SK-MEL-5 (cell line): ENCODE measurements around the gene ALPL. TPM values are rescaled to one million over a fixed set of nuclear protein-coding genes. Genes with fewer than 3 reads are reported as not detected.
A peak's percentile ranks its signal among the peaks of the same experiment; 100 is the strongest.

Source experiments
- DNase-seq: peaks from one replicate; pipeline ENCODE4 v3.0.0-alpha.2; 2016; ENCODE audit warnings: low read depth, low spot score
- in situ Hi-C: cut with HindIII; loops from 2 replicates; pipeline ENCODE4 v1.10.0; 2016; ENCODE audit warnings: low sequenced_read_pairs, high pct_unique_total_duplicates, low pct_unique_long_range_greater_than_20kb
- total RNA-seq: library from RNA; depleted of rRNA; stranded (reverse); fragments of >200 nt; shearing (Covaris generic); gene quantifications from 2 replicates; pipeline ENCODE4 v1.2.3, GENCODE V29; 2014

Gene ALPL
- total RNA-seq, 1 experiment from 2014 or later = 0.50 TPM

DNA sequence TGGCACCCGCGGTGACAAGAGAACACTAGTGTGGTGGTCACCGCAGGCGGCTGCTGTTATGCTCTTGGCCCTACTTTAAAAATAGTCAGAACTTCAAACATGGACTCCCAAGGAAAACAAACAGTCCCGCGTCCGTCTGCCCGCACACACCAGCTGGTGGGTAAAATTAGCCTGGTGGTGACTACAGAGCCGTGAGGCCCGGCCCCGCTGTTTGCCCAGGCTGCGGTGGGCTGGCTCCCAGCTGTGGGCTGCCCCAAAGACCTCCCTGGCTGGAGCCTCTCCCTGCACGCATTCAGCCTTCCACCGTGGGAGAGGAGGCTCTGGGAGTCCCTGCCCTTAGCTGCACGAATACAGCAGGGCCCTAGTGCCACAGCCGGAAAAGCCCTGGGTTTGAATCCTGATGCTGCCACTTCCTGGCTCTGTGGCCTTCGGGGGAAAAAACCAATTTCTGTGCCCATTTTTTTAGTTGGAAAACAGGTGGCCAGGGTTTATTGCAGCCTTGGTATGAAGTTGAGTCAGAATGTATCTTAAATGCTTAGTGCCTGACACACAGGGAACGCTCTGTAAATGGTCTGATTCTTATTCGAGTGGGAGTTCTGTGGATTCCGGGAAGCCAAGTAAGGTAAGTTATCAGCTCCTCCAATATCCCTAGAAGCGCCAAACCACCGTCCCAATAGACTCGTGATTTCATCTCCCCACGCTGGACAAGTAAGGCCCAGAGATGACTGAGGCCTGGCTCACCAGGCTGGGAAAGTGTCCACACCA, 58.2 kb downstream of the ALPL start:
- no peak for DNase-seq
- in situ Hi-C loops = no loop called here

DNA sequence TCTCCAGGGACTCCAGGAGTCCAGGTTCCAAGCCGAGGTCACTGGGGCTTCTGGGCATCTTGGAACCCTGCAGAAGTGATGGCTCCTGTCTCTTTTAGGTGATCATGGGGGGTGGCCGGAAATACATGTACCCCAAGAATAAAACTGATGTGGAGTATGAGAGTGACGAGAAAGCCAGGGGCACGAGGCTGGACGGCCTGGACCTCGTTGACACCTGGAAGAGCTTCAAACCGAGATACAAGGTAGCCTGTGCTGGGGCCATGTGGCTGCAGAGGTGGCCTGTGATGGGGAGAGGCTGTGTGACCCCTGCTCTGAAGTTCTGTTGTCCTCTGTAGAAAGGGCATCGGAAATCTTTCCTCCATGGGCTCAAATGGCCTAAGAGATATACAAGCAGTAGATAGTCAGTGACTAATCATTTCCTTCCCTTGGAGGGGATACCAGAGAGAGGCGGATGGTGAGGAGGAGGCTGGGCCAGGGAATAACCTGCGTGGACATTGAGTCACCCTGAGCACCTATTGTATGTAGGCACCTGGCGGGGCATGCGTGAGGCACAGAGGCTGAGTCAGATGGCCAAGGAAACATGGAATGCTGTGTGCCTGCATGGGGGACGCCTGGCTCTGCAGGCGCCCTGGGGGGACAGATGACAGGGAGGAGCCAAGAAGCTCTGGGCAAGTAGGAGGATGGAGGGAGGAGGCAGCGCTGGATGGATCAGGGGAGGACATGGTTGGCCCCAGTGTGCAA, 59.0 kb downstream of the ALPL start:
- no peak for DNase-seq
- in situ Hi-C loops = no loop called here

- in situ Hi-C loops = no loop called here
- no peak for DNase-seq
Observed at GRCh38 chr1:21568809-21569385, 59.7 kb downstream of the ALPL start.

GRCh38 chr1:21569820-21570527, 60.8 kb downstream of the ALPL start:
- DNase-seq = no peak
- in situ Hi-C loops = no loop called here

DNA sequence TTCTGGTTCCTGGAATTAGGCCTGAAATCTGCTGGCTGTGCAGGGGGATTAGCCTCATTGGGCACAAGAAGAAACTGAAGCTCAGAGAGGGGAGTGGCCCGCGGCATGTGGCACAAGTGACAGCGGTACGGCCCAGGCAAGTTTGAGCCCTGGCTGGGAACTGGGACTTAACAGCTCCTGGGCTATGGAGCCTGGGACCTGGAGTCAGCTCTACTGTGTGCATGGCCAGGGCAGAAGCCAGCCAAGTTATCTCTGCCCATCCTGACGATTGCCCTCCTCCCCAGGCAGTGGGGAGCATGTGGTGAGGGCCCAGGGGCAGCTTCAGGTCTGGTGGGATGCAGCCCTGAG, 61.3 kb downstream of the ALPL start:
- in situ Hi-C loops = no loop called here

DNA sequence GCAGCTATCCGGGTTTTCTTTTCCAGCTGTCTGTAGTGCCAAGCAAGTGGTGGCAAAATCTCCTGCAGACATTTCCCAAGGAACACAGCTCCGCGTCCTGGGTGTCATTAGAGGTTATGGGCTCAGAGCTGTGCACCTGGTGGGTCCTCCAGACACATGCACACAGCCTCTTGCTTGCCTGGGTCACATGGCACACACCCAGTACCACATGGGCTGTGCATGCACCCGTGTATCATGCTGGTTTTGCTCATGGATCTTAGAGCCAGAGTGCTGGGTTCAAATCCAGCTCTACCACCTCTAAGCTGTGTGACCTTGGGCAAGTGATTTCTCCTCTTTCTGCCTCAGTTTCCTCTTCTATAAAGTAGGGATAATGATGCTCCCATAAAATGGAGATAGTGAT, 61.7 kb downstream of the ALPL start:
- in situ Hi-C loops = no loop called here
- DNase-seq = no peak

More for the DNA sequence above, 61.3 kb downstream of the ALPL start:
- DNase-seq = no peak

DNA sequence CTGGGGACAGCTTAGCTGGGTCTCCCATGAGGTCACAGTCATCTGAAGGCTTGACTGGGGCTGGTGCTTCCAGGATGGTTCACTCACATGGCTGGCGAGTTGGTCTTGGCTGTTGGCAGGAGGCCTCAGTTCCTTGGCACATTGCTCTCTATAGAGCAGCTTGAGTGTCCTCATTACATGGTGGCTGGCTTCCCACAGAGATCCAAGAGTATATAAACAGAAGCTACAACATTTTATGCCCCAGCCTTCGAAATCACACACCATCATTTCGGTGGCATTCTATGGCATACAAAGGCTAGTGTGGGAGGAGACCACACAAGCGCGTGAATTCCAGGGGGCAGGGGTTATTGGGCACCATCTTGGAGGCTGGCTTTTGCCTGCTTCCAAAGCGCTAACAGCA, 63.0 kb downstream of the ALPL start:
- DNase-seq = no peak
- in situ Hi-C loops = no loop called here

GRCh38 chr1:21572735-21573277, 63.6 kb downstream of the ALPL start:
- in situ Hi-C loops = no loop called here
- DNase-seq = no peak

- in situ Hi-C loops = no loop called here
- no peak for DNase-seq
Observed at GRCh38 chr1:21573475-21573874, 64.3 kb downstream of the ALPL start.

DNA sequence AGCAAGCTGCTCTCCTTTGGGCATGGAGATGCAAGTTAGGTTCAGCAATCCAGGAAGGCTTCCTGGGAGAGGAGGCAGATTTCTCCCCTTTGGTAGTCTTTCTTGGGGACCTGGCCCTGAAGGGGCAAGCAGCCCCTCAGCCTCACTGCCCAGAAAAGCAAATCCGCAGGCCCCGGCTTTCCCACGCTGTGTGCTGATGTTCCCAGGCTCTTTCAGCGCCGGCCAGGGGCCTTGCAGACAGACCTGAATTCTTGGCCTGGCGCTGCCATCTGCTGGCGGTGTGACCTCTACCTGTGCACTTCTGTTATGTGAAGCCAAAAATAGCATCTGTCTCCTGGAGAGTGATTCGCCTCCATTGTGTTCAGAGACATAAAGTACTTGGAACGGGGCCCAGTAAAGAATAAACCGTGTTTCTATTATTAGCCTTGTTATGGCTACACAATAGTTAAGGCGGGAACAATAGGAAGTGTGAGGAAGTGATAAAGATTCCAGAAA, 64.8 kb downstream of the ALPL start:
- in situ Hi-C loops = no loop called here
- peak; percentile 52 for DNase-seq

- no peak for DNase-seq
- in situ Hi-C loops = no loop called here
Observed at GRCh38 chr1:21574466-21575151, 65.4 kb downstream of the ALPL start.

- in situ Hi-C loops = no loop called here
- DNase-seq = no peak
Observed at GRCh38 chr1:21575351-21575942, 66.2 kb downstream of the ALPL start.

DNA sequence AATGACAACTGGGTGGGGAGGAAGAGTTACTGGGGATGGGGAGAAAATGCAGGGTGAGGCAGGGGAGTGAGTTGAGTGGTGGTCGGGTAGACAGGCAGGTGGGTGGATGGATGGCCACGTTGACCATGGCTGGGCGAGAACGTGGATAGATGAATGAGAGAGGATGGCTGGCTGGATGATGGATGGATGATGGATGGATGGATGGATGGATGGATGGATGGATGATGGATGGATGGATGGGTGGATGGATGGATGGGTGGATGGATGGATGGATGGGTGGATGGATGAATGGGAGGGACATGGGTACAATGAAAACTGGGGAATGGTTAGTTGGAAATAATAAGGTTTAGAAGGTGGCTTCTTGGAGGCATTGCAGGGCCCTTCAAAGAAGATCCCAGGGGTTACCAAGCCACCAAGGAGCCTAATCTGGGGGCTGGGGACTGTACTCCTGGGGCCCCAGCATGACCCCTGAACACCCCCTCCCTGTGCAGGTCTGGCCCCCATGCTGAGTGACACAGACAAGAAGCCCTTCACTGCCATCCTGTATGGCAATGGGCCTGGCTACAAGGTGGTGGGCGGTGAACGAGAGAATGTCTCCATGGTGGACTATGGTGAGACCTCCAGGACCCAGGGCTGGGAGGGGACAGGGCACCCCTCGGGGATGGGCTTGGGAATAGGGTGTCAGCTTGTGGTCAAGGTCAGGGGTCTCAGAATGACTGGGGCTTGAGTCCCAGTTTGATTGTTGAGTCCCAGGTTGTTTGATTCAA, 67.0 kb downstream of the ALPL start:
- no peak for DNase-seq
- in situ Hi-C loops = no loop called here

GRCh38 chr1:21576798-21577187, 67.6 kb downstream of the ALPL start:
- no peak for DNase-seq
- in situ Hi-C loops = no loop called here

DNA sequence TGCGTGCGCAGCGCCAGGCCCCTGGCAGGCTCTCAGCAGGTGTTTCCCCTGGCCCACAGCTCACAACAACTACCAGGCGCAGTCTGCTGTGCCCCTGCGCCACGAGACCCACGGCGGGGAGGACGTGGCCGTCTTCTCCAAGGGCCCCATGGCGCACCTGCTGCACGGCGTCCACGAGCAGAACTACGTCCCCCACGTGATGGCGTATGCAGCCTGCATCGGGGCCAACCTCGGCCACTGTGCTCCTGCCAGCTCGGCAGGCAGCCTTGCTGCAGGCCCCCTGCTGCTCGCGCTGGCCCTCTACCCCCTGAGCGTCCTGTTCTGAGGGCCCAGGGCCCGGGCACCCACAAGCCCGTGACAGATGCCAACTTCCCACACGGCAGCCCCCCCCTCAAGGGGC, 68.1 kb downstream of the ALPL start:
- no peak for DNase-seq
- in situ Hi-C loops = no loop called here

DNA sequence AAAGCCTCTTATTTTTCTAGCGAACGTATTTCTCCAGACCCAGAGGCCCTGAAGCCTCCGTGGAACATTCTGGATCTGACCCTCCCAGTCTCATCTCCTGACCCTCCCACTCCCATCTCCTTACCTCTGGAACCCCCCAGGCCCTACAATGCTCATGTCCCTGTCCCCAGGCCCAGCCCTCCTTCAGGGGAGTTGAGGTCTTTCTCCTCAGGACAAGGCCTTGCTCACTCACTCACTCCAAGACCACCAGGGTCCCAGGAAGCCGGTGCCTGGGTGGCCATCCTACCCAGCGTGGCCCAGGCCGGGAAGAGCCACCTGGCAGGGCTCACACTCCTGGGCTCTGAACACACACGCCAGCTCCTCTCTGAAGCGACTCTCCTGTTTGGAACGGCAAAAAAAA, 68.7 kb downstream of the ALPL start:
- no peak for DNase-seq
- in situ Hi-C loops = no loop called here
